H1 (cell line): ENCODE results near the gene AGGF1. TPM values are rescaled to one million over a fixed set of nuclear protein-coding genes. Genes with fewer than 3 reads are reported as not detected.

Source experiments
- CBX5 ChIP-seq: fragments of 300-800, 300-1000 bp; sonication (generic); IDR thresholded peaks from 2 replicates; pipeline ENCODE4 v1.7.1; 2016; ENCODE audit warnings: antibody characterized with exemption, low read length, low read depth
- NANOG ChIP-seq: IDR thresholded peaks from 2 replicates; pipeline ENCODE4 v1.6.1; 2011; ENCODE audit warnings: low read length, low read depth, mild to moderate bottlenecking, inconsistent platforms; ENCODE audit not compliant: insufficient read depth, poor library complexity, severe bottlenecking
- RFX5 ChIP-seq: IDR thresholded peaks from 2 replicates; pipeline ENCODE4 v1.6.1; 2011; ENCODE audit warnings: low read depth, low read length, improper control_type of control experiment, borderline replicate concordance
- RNF2 ChIP-seq: fragments of 200-900, 300-1000 bp; sonication (generic); IDR thresholded peaks from 2 replicates; pipeline ENCODE4 v1.7.1; 2016; ENCODE audit warnings: borderline replicate concordance, low read depth, mild to moderate bottlenecking, antibody characterized with exemption, low read length; ENCODE audit not compliant: poor library complexity, severe bottlenecking; ENCODE audit errors: missing control alignments
- SAP30 ChIP-seq: fragments of 300-600 bp; sonication (generic); IDR thresholded peaks from 2 replicates; pipeline ENCODE4 v1.7.1; 2012; ENCODE audit warnings: low read length, moderate library complexity, mild to moderate bottlenecking, inconsistent platforms; ENCODE audit not compliant: insufficient read depth, insufficient replicate concordance
- SIN3A ChIP-seq, 2 experiments: IDR thresholded peaks in 1 of 2; conservative IDR thresholded peaks in 1 of 2; 2 replicates each; pipeline ENCODE4 v1.6.1; 2011 to 2012; ENCODE audit warnings: low read length in 2 of 2, improper control_type of control experiment in 1 of 2, low read depth in 1 of 2, mild to moderate bottlenecking in 1 of 2
- polyA plus RNA-seq, 7 experiments: library from polyadenylated mRNA; depleted of rRNA in 3 of 7; stranded (reverse) in 5 of 7; unstranded in 2 of 7; fragments of >200 nt in 5 of 7; fragments of 200-250 nt in 2 of 7; gene quantifications; 1 replicate in 5 of 7; 2 replicates in 1 of 7; 4 replicates in 1 of 7; pipeline versions ENCODE4 v1.2.1 to v1.2.3, GENCODE V29; 2011 to 2013; ENCODE audit warnings: missing spikeins in 2 of 7, mixed read lengths in 2 of 7
- total RNA-seq: library from RNA; stranded (reverse); fragmentation: NEBNext Ultra II Directional; extraction: Animal tissue kit (Norgen Biotek cat#: 25700); gene quantifications from 2 replicates; pipeline ENCODE4 v1.2.1, GENCODE V29; 2021
- TF ChIP-seq, protein P1 (sequence below): fragments of 300-600 bp; sonication (generic); IDR thresholded peaks from 2 replicates; pipeline ENCODE4 v1.7.1; 2012; ENCODE audit warnings: low read length, moderate library complexity, mild to moderate bottlenecking, inconsistent platforms; ENCODE audit not compliant: insufficient replicate concordance

Gene AGGF1
- total and polyA plus RNA-seq, 2 of the 8 experiments (the other 6 are each of a cell fraction or from before 2014, with no cell fraction given), result 7.3 to 19.0 TPM

DNA sequence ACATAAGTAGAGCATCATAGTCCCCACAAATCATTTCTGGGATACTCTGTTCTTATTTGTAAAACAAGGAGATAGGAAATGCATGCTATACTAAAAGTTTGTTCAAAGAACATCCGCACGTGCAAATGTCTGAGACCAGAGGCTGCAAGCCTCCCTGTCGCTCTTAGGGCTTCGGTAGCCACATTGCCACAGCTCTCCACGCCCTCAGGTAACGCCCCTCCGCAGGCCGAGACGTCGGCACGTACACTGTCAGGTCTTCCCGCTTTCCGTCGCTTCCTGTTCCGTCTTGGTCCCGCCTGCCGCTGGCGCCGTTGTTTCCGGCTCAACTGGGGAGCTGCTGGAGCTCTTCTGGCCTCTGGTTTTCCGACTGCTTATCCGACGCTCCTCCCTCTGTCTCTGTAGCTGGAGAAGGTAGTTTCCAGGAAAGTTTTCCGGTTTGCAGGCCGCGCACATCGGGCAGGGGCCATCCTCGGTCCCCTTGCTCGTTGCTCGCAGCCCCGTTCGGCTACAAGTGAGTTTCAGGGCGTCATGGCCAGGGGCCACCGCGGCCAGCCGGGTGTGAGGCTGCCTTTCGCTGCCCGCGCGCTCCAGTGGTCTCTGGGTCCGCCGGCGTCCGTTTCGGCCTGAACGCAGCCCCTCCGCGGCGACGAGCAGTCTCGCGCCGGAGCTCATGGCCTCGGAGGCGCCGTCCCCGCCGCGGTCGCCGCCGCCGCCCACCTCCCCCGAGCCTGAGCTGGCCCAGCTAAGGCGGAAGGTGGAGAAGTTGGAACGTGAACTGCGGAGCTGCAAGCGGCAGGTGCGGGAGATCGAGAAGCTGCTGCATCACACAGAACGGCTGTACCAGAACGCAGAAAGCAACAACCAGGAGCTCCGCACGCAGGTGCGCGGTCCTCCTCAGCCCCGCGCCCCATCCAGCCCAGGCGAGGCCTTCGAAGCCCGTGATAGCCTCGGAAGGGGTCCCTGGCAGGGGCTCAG lies at the start of gene AGGF1 (continued):
- TF ChIP-seq, protein P1, sequence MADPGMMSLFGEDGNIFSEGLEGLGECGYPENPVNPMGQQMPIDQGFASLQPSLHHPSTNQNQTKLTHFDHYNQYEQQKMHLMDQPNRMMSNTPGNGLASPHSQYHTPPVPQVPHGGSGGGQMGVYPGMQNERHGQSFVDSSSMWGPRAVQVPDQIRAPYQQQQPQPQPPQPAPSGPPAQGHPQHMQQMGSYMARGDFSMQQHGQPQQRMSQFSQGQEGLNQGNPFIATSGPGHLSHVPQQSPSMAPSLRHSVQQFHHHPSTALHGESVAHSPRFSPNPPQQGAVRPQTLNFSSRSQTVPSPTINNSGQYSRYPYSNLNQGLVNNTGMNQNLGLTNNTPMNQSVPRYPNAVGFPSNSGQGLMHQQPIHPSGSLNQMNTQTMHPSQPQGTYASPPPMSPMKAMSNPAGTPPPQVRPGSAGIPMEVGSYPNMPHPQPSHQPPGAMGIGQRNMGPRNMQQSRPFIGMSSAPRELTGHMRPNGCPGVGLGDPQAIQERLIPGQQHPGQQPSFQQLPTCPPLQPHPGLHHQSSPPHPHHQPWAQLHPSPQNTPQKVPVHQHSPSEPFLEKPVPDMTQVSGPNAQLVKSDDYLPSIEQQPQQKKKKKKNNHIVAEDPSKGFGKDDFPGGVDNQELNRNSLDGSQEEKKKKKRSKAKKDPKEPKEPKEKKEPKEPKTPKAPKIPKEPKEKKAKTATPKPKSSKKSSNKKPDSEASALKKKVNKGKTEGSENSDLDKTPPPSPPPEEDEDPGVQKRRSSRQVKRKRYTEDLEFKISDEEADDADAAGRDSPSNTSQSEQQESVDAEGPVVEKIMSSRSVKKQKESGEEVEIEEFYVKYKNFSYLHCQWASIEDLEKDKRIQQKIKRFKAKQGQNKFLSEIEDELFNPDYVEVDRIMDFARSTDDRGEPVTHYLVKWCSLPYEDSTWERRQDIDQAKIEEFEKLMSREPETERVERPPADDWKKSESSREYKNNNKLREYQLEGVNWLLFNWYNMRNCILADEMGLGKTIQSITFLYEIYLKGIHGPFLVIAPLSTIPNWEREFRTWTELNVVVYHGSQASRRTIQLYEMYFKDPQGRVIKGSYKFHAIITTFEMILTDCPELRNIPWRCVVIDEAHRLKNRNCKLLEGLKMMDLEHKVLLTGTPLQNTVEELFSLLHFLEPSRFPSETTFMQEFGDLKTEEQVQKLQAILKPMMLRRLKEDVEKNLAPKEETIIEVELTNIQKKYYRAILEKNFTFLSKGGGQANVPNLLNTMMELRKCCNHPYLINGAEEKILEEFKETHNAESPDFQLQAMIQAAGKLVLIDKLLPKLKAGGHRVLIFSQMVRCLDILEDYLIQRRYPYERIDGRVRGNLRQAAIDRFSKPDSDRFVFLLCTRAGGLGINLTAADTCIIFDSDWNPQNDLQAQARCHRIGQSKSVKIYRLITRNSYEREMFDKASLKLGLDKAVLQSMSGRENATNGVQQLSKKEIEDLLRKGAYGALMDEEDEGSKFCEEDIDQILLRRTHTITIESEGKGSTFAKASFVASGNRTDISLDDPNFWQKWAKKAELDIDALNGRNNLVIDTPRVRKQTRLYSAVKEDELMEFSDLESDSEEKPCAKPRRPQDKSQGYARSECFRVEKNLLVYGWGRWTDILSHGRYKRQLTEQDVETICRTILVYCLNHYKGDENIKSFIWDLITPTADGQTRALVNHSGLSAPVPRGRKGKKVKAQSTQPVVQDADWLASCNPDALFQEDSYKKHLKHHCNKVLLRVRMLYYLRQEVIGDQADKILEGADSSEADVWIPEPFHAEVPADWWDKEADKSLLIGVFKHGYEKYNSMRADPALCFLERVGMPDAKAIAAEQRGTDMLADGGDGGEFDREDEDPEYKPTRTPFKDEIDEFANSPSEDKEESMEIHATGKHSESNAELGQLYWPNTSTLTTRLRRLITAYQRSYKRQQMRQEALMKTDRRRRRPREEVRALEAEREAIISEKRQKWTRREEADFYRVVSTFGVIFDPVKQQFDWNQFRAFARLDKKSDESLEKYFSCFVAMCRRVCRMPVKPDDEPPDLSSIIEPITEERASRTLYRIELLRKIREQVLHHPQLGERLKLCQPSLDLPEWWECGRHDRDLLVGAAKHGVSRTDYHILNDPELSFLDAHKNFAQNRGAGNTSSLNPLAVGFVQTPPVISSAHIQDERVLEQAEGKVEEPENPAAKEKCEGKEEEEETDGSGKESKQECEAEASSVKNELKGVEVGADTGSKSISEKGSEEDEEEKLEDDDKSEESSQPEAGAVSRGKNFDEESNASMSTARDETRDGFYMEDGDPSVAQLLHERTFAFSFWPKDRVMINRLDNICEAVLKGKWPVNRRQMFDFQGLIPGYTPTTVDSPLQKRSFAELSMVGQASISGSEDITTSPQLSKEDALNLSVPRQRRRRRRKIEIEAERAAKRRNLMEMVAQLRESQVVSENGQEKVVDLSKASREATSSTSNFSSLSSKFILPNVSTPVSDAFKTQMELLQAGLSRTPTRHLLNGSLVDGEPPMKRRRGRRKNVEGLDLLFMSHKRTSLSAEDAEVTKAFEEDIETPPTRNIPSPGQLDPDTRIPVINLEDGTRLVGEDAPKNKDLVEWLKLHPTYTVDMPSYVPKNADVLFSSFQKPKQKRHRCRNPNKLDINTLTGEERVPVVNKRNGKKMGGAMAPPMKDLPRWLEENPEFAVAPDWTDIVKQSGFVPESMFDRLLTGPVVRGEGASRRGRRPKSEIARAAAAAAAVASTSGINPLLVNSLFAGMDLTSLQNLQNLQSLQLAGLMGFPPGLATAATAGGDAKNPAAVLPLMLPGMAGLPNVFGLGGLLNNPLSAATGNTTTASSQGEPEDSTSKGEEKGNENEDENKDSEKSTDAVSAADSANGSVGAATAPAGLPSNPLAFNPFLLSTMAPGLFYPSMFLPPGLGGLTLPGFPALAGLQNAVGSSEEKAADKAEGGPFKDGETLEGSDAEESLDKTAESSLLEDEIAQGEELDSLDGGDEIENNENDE, result no peak
- no peak for TF ChIP-seq CBX5
- TF ChIP-seq RNF2, result no peak
- no peak for TF ChIP-seq NANOG
- TF ChIP-seq SIN3A (conservative IDR thresholded peaks at IDR 0.05 in 1 of 2, IDR thresholded peaks at IDR 0.05 in 1 of 2; ENCODE audit: low read depth in 1 of 2, low read length in 2 of 2), result peak in 1 of 2 experiments; percentile 71; a peak in 2 of 4 replicates
- no peak for TF ChIP-seq RFX5
- no peak for TF ChIP-seq SAP30
